ENCODE results near the gene GNG7.

DNA sequence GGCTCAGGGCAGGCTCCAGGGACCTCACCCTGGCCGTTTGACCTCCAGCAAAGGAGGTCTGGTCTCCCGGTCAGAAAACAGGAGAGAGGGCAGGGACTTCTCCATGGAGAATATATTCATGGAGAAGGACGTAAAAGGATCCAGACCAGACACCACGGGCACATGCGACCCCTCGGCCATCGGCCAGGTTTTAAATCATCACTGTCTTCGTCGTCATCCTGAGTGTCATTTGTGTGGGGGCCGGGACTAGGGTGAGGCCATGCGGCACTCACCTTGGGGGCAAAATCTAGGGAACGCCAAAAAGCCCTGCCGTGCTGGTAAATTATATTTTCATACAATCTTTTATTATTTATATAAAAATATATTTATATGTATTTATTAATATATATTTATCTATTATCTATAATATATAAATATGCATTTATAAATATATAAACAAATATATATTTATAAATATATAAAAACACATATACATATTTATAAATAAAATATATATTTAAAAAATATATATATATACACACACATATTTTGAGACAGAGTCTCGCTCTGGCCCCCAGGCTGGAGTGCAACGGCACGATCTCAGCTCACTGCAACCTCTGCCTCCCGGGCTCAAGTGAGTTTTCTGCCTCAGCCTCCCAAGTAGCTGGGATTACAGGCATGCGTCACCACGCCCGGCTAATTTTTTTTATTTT is 151.2 kb downstream of the GNG7 start:
- TF ChIP-seq CTCF (IDR thresholded peaks at IDR 0.05; ENCODE audit: low read depth, low read length, poor library complexity, severe bottlenecking) (no peak), EZH2phosphoT487 (IDR thresholded peaks at IDR 0.05; ENCODE audit: borderline replicate concordance, low read length) (no peak)

Data from DOHH2 (cell line).